Kidney capillary endothelial cell (primary cell): Measurements from ENCODE around the gene SLC16A6.
"Not testable (repeated sequence)": the region's sequence is repeated elsewhere in the genome, so short reads cannot be mapped to it uniquely, and the experiment has no call there.

Experiments
- DNase-seq: peaks from one replicate; pipeline ENCODE4 v3.0.0-alpha.2; 2018; ENCODE audit warnings: low spot score

SLC16A6 gene

DNA sequence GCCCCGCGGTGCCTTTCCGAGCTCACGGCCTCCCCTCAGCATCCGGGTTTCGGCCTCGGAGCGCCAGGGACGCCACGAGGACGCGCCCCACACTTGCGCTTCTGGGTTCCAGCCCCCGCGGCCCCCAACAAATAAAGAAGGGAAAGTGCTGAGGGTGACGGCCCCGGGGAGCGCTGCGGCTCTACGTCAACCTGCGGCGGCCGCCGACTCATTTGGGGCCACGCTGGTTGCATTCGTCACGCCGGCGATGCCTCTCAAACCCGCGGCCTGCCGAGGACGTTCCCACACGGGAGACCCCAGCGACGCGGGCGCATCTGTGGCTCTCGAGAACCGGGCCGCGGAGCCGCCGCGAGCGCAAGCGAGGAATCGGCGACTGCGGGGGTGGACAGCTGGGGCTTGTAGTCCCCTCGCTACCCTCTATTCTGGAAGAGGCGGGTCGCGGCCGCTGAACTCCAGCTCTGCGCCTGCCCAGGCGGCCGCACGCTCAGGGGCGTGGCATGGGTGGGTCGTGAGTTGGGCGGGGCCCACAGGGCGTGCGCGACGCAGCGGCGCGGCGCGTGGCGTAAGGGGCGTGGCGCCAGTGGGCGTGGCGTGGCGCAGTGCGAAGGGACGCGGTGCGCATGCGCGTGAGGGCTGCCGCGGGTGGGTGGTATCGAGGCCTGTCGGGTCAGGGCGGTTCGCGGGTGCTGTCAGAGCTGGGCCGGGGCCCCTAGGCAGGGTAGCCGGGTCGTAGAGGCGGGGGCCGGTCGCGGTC lies 43.3 kb downstream of the SLC16A6 start, which contains the start of gene AMZ2:
Gene AMZ2 (plus strand): TSS at position 599 of the 754 bp plus-strand sequence. CDS start 2,145 bp downstream, outside the sequence.
- peak; percentile 89 for DNase-seq

DNA sequence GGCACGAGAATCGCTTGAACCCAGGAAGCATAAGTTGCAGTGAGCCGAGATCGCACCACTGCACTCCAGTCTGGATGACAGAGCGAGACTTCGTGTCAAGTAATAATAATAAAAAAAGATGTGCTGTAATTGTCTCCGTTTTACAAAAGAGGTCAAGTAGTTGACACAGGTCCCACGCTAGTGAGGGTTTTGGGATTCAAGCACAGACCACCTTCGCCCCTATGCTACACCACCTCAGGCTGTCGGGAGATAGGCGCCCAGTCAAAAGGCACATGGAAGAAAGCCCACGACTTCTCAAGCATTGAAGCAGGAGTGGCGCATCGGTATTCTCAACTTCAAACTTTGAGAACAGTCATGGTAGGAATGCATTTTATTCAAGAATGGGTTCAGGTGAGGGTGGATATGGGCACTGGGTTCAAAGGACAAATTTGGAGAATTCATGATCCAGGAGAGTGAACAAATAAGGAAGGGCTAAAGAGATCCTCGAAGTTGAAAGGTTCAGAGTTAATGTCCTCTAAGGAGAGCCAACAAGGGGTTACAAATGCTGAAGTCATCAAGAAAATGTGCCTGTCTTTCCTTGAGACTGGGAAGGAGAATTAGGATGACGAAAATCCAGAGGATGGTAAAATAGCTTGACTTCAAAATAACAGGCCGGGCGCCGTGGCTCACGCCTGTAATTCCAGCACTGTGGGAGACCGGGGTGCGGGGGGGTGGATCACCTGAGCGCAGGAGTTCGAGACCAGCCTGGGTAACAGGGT lies 44.5 kb downstream of the SLC16A6 start:
- DNase-seq, result no peak

DNA sequence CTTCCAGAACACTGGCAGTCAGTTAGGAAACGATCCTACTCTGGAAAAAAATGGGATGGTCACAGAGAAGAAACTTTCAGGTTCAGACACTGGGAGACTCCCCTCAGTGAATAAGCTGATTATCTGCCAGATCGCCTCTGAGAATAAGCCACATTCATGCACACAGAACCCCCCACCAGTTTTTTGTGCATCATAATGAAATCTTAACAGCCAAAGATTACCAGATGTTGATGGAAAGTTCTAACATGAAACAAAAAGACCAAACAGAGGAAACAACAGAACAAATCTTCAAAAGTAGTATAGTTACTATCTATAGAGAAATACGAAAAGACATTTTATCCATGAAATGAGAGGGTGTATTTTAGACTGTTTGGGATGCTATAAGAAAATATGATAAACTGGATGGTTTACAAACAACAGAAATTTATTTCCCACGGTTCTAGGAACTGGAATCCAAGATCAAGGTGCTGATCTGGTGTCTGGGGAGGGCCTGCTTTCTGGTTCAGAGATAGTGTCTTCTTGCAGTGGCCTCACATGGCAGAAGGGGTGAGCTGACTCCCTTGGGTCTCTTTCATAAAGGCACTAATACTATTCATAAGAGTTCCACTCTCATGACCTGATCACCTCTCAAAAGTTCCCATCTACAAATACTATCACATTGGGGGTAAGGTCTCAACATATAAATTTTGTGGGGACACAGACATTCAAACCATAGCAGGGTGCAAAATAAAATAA lies 51.1 kb downstream of the SLC16A6 start:
- no peak for DNase-seq

DNA sequence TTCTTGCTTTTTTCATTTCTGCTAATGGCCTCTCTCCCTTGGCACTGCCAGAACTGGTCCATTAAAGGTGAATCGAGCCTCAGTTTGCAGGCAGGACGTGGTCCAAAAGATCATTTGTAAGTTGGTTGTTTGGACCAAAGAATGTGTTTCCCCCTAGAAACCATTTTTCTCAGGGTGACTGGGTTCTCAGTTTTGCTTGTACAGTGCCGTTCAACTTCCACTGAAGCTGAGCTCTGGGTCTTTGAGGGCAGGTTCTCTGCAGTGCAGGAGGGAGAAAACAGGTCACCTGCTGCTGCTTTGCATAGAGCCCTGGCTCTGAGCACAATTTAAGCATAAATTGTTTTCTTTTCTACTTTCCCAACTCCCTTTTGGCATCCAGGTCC lies 52.1 kb downstream of the SLC16A6 start:
- DNase-seq, result no peak

DNA sequence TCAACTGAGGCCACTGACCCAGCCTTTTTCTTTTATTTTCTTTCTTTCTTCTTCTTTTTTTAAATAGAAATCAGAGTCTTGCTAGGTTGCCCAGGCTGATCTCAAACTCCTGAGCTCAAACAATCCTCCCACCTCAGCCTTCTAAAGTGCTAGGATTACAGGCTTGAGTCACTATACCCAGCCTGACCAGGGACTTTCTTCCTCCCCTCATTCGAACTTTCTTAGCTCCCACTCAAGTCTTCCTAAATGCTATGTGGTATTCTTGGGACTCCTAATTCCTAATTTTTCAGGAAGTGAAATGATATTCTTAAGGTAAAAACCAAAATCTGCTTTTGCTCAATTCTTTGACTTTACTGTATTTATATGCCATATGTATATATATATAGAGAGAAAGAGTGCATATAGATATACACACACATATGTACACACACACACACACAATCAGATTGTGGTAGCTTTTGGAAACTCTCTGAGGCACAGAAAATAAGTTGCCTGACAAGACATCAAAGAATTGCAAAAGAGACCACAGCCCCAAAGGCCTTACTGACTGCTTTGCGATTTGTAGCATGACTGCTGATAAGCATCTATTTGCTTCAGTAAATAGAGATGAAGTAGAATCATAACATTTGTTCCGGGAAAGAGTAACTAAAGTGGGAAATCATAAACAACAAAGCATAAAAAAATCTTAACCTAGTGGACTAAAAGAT lies 52.6 kb downstream of the SLC16A6 start:
- DNase-seq, result no peak

DNA sequence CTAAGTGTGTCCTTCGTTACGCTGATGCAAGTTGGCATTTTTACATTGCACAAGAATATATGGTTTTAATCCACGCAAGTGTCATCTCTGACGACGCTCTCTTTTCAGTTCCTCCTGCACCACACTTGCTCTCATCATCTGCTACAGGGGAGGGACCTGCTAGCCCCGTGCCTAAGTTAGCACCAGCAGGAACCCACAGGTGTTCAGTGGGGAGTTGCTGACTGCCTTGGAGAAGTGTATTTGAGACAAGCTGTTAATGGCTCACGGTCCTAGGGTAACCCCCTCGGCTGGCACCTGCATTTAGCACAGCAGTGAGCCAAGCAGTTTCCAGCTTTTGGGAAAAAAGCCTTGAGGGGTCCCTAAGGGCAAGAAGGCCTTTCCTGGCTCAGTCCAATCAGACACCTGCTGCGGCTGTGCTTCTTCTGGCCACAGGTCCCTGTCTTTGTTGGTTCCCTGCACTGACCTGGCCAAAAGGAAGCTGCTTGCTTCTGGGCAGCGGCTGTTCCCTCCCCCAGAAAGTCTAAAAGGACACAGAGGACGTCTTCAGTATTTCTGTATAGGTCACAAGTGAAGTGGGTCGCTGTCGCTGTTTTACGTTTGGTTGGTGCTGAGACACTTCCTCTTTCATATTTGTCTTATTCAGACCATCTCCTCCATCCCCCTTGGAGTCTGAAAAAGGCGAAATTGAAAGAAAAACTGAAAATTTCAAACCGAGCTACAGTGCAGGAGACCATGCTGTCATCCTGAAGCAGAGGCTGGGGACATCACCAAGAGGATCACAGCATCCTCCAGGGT lies 53.4 kb downstream of the SLC16A6 start:
- not testable (repeated sequence) for DNase-seq

DNA sequence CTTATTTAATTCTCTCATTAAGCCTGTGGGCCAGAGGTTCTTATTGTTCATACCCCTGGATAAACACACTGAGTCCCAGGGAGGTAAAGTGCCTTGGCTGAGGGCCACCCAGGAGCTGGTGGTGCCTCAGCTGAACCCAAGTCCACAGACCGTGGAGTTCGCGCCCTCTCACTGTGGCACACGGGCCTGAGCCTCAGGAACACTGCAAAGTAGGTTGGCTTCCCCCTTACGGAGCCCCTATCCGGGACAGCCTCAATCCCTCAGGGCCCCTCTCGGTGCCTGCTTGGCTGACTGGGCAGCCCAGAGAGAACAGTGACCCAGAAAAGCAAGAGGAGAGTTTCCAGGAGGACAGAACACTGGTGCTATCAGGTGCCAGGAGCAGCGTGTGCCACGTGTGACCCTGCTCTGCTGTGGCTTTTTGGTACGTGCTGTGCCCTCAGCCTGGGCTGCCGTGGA lies 55.6 kb downstream of the SLC16A6 start:
- DNase-seq, result not testable (repeated sequence)

DNA sequence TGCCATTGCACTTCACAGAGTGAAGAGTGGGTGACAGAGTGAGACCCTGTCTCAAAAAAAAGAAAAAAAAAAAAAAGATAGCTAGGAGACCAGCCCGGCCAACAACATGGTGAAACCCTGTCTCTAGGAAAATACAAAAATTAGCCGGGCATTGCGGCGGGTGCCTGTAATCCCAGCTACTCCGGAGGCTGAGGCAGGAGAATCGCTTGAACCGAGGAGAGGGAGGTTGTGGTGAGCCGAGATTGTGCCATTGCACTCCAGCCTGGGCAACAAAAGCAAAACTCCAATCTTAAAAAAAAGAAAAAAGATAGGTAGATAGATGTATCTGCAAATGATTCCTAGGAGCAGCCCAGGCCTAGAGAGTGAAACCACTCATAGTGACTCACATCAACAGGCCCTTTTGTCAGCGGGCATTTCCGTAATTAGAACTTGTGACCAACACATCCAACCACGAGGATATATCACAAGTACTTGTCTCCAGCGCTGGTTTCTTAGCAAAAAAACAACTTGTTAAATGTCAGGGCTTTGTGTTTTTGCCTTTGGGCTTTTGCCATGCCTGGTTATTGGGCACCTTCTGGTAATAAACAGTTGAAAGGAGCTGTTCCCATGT lies 56.1 kb downstream of the SLC16A6 start:
- DNase-seq, result not testable (repeated sequence)

DNA sequence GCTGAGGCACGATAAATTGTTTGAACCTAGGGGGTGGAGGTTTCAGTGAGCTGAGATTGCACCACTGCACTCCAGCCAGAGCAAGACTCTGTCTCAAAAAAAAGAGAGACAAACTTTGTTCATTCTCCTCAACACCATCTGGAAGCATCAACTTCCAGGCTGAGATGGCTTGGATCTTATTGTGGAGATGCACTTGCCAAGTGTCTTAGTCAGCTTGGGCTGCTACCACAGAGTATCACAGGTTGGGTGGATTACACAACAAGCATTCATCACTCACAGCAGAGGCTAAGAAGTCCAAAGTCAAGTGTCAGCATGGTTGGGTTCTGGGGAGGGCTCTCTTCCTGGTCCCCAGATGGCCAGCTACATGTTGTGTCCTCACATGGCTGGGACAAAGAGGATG lies 58.2 kb downstream of the SLC16A6 start:
- DNase-seq, result not testable (repeated sequence)

DNA sequence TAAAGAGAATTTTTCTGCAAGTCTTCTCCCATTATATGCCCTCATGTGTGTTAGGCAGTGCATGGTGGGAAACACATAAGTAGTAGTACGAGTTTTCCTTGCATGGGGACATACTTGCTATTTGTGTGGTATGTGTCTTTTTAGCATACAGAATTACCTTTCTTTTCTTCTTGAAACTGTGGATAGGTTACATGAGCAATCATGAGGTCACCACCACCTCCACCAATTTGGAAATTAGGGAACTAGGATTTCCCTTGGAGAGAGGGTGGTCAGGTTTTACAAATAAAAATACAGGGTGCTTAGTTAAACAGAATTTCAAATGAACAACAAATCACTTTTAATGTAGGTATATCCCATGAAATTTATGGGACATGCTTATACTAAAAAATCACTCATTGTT lies 59.4 kb downstream of the SLC16A6 start:
- DNase-seq, result no peak

DNA sequence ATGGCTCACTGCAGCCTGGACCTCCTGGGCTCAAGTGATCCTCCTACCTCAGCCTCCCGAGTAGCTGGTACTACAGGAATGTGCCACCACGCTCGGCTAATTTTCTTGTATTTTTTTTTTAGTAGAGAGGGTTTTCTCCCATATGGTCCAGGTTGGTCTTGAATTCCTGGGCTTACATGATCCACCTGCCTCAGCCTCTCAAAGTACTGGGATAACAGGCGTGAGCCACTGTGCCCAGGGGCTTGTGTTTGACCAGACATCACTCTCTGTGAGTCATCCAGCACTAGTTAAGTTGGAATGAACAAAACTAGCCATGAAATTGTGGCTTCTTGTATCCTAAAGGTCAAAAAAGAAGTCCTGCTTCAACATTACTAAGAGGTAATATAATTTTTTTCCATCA lies 59.8 kb downstream of the SLC16A6 start:
- not testable (repeated sequence) for DNase-seq

DNA sequence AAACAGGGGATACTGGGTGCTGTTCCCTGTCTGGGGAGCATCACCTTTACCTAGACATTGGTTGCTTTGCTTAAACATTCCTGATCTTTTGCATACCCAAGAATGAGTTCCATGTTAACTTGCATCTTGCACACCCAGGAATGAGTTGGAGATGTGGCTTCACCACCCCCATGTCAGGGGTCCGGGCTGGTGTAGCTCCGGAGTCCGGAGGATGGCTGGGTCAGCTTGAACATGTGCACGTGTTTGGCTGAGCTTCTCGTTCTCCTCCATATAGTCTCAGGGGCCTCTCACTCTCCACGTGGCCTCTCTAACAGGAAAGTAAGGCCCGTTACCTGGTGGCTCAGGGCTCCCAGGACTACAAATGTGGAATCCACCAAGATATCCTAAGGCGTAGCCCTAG lies 61.3 kb downstream of the SLC16A6 start:
- no peak for DNase-seq

DNA sequence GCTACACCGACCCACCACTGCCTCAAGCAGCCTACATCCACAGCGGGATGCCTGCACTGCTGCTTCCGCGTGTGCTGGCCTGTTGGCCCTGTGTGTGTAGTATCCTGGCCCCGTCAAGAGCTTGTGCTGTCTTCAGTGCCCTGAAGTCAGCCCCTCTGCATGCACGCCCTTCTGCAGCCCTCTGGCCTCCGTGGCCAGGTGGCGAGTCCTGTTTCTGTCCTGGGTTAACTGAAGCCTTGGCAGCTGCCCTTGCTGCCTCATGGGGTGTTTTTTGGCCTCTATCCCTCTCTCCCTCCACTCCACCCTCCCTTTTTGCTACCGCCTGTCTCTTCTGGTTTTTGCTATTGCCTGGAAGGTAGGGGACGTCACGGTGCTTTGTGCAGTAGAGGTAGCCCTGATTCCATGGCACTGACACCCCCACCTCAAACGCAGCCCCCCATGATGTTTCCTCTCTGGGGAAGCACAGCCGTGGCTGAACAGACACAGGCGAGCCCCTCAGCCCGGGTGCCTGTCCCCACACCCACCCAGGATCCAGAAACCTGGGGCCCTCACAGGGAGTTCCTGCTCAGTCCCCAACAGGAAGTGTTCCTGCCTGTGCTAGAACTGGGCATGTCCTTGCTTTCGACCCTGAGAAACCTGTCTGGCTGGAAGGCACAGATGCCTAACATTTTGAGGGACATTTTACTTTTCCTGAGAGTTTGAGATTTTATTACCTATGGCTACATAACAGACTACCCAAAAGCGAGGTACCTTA lies 61.9 kb downstream of the SLC16A6 start:
- no peak for DNase-seq

DNA sequence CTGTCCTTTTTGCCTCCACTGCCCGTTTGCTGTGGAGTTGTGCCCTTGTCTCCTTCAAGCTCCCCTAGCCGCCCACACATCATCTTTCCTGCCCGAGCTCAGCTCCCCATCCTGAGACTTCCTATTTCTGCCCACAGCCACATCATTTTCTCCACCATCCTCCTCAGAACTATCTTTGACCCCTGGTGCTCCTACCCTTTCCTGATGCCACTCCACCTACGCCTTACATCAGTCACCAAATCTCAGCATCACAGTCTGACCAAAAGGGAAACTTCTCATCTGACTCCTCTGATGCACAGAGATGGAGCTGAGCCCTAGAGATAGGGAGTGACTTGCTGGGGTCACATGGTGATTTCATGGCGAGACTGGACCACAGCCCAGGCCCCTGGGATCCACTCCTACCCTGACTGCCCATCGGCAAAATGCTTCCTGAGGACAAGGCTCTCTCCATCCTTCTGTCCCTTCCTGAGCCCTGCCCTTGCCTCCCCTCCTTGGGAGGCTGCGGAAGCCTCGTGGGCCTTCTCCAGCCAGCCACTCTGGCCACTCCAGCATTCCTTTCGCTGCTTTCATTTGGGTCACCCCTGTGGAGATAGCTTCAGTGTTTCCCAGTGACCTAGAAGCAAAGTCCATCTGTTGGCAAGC lies 62.8 kb downstream of the SLC16A6 start:
- not testable (repeated sequence) for DNase-seq

DNA sequence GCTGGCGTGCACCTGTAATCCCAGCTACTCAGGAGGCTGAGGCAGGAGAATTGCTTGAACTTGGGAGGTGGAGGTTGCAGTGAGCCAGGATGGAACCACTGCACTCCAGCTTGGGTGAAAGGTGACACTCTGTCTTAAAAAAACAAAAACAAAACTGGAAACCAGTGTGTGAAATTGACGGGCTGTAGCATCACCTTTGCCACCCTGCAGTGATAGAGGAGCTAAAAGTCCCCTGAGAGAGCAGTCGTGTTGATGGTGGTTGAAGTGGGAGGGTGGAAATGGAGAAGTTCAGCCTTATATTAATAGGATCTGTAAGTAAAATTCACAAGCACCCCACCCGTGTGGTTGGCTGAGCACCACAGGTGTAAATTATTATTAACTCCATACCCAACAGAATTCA lies 65.9 kb downstream of the SLC16A6 start:
- not testable (repeated sequence) for DNase-seq

DNA sequence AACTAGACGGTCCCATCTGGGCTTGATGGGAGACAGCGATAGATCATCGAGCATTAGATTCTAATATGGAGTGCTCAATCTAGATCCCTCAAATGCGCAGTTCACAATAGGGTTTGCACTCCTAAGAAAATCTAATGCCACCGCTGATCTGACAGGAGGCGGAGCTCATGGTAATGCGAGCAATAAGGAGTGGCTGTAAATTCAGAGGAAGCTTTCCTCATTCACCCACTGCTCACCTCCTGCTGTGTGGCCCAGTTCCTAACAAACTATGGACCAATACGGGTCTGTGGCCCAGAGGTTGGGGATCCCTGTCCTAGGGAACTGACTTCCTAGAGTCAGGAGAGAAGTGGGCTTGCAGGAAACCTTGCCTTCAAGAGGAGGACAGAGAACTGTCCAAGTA lies 68.3 kb downstream of the SLC16A6 start:
- no peak for DNase-seq

DNA sequence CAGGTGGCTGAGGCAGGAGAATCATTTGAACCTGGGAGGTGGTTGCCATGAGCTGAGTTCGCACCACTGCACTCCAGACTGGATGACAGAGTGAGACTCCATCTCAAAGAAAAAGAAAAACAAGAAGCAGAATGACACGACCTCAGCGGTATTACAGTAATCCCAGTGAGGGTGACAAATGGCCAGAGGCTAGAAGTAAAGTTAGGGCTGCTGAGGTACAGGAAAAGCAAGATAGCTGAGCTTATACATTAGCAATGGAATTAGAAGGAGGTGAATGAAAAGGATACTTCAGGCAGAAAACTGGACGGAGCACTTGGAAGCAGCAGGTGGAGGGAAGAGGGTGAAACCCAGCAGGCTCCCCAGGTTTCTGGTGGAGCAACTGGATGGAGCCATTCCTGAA lies 69.1 kb downstream of the SLC16A6 start:
- DNase-seq, result no peak

DNA sequence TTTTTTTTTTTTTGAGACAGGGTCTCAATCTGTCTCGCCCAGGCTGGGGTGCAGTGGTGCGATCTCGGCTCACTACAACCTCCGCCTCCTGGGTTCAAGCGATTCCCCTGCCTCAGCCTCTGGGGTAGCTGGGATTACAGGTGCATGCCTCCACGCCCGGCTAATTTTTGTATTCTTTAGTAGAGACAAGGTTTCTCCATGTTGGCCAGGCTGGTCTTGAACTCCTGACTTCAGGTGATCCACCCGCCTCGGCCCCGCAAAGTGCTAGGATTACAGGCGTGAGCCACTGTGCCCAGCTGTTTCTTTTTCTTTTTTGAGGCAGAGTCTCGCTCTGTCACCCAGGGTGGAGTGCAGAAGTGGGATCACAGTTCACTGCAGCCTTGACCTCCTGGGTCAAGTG lies 70.1 kb downstream of the SLC16A6 start:
- not testable (repeated sequence) for DNase-seq

DNA sequence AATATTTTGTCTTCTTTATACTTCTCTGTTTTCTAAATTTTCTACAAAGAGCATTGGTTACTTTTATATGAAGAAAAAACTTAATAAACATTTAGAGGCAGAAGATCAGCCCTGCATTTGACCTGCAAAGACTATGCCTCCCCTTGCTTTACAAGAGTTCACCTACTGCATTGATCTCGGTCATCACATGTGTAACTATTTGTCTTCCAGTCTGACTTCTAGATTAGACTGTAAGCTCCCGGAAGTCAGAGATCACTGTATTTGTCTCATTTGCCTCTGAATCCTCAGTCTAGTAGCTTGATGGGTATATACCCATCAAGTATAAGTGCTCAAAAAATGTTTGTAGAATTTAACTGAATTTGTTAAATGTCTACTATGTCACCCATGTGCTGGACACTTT lies 70.7 kb downstream of the SLC16A6 start:
- not testable (repeated sequence) for DNase-seq
